WTC11 (cell line): ENCODE measurements around the gene SDK2. TPM values are rescaled to one million over a fixed set of nuclear protein-coding genes. Genes with fewer than 3 reads are reported as not detected.

Experiments used
- ATAC-seq: fragments of 200-7000 bp; cut with Tn5 transposase; 2 replicates; pipeline ENCODE4 v1.10.0; 2021; ENCODE audit warnings: mild to moderate bottlenecking, moderate library complexity
- CTCF ChIA-PET: fragments of 300-600 bp; sonication (Branson Sonifier 250); formaldehyde crosslinking; loops from one replicate; lab custom pipeline; 2021; ENCODE audit warnings: antibody characterized with exemption; lab: Charles Lee
- POLR2A ChIA-PET: fragments of 350-600 bp; sonication (Branson Sonifier 250); formaldehyde crosslinking; loops from one replicate; lab custom pipeline; 2021; ENCODE audit warnings: antibody characterized with exemption; lab: Charles Lee
- DNase-seq: peaks from one replicate; pipeline ENCODE4 v3.0.0; 2021; ENCODE audit warnings: low spot score
- H3K27ac Mint-ChIP-seq: 2 replicates; pipeline ENCODE4 v1.8.0; 2021; ENCODE audit warnings: mixed read lengths
- H3K27me3 Mint-ChIP-seq: 2 replicates; pipeline ENCODE4 v1.8.0; 2021; ENCODE audit warnings: low read depth, mild to moderate bottlenecking, moderate library complexity, mixed read lengths
- H3K36me3 Mint-ChIP-seq: 2 replicates; pipeline ENCODE4 v1.8.0; 2021; ENCODE audit warnings: mixed read lengths
- H3K4me1 Mint-ChIP-seq: 2 replicates; pipeline ENCODE4 v1.8.0; 2022; ENCODE audit warnings: mixed read lengths
- H3K4me3 Mint-ChIP-seq: 2 replicates; pipeline ENCODE4 v1.8.0; 2021; ENCODE audit warnings: mild to moderate bottlenecking, moderate library complexity, mixed read lengths
- H3K9me3 Mint-ChIP-seq: 2 replicates; pipeline ENCODE4 v1.8.0; 2021; ENCODE audit warnings: mixed read lengths
- ATF3 ChIP-seq: sonication (generic); formaldehyde crosslinking; conservative IDR thresholded peaks from 2 replicates; pipeline ENCODE4 v1.8.1; 2022; ENCODE audit warnings: mild to moderate bottlenecking, missing genetic modification reagents
- CBFB ChIP-seq: sonication (generic); formaldehyde crosslinking; IDR thresholded peaks from 2 replicates; pipeline ENCODE4 v1.8.1; 2022; ENCODE audit warnings: mild to moderate bottlenecking, low read depth, missing genetic modification reagents
- CREM ChIP-seq: sonication (generic); formaldehyde crosslinking; IDR thresholded peaks from 2 replicates; pipeline ENCODE4 v1.8.1; 2022; ENCODE audit warnings: mild to moderate bottlenecking, missing genetic modification reagents, moderate library complexity
- E2F1 ChIP-seq: sonication (generic); formaldehyde crosslinking; IDR thresholded peaks from 2 replicates; pipeline ENCODE4 v1.8.0; 2022; ENCODE audit warnings: mild to moderate bottlenecking, missing genetic modification reagents
- E2F5 ChIP-seq: sonication (generic); formaldehyde crosslinking; IDR thresholded peaks from 2 replicates; pipeline ENCODE4 v1.8.1; 2022; ENCODE audit warnings: mild to moderate bottlenecking, moderate library complexity, missing genetic modification reagents
- FOXJ3 ChIP-seq: sonication (generic); formaldehyde crosslinking; IDR thresholded peaks from 2 replicates; pipeline ENCODE4 v1.9.0; 2021; ENCODE audit warnings: missing genetic modification reagents, mild to moderate bottlenecking, borderline replicate concordance
- GABPB1 ChIP-seq: sonication (generic); formaldehyde crosslinking; IDR thresholded peaks from 2 replicates; pipeline ENCODE4 v1.8.1; 2023; ENCODE audit warnings: mild to moderate bottlenecking, missing genetic modification reagents
- GRHL2 ChIP-seq: fragments of 250-450 bp; sonication (Bioruptor Pico); IDR thresholded peaks from 2 replicates; pipeline ENCODE4 v1.8.0; 2022; ENCODE audit warnings: mild to moderate bottlenecking, moderate library complexity; ENCODE audit not compliant: insufficient replicate concordance, severe bottlenecking
- GTF2I ChIP-seq: fragments of 250-450 bp; sonication (Bioruptor Pico); conservative IDR thresholded peaks from 2 replicates; pipeline ENCODE4 v1.4.0; 2021; ENCODE audit warnings: mild to moderate bottlenecking
- KAT7 ChIP-seq: sonication (generic); formaldehyde crosslinking; IDR thresholded peaks from 2 replicates; pipeline ENCODE4 v1.8.1; 2023; ENCODE audit warnings: missing genetic modification reagents, mild to moderate bottlenecking, borderline replicate concordance
- MAX ChIP-seq: sonication (generic); formaldehyde crosslinking; IDR thresholded peaks from 2 replicates; pipeline ENCODE4 v1.8.0; 2022; ENCODE audit warnings: mild to moderate bottlenecking, missing genetic modification reagents
- NR1H2 ChIP-seq: sonication (generic); formaldehyde crosslinking; IDR thresholded peaks from 2 replicates; pipeline ENCODE4 v1.9.0; 2021; ENCODE audit warnings: mild to moderate bottlenecking, moderate library complexity, missing genetic modification reagents
- OVOL2 ChIP-seq: fragments of 250-450 bp; sonication (Bioruptor Pico); IDR thresholded peaks from 2 replicates; pipeline ENCODE4 v1.9.0; 2021; ENCODE audit warnings: mild to moderate bottlenecking, borderline replicate concordance
- PREB ChIP-seq: sonication (generic); formaldehyde crosslinking; IDR thresholded peaks from 2 replicates; pipeline ENCODE4 v1.8.1; 2022; ENCODE audit warnings: mild to moderate bottlenecking, missing genetic modification reagents, moderate library complexity, borderline replicate concordance
- RELA ChIP-seq: sonication (generic); formaldehyde crosslinking; IDR thresholded peaks from 2 replicates; pipeline ENCODE4 v1.8.1; 2022; ENCODE audit warnings: missing genetic modification reagents, mild to moderate bottlenecking, borderline replicate concordance
- SMAD3 ChIP-seq: sonication (generic); formaldehyde crosslinking; IDR thresholded peaks from 2 replicates; pipeline ENCODE4 v1.8.0; 2022; ENCODE audit warnings: missing genetic modification reagents, mild to moderate bottlenecking, borderline replicate concordance
- STAT6 ChIP-seq: sonication (generic); formaldehyde crosslinking; conservative IDR thresholded peaks from 2 replicates; pipeline ENCODE4 v1.8.1; 2023; ENCODE audit warnings: mild to moderate bottlenecking, low read depth, missing genetic modification reagents, moderate library complexity
- USF1 ChIP-seq: sonication (generic); formaldehyde crosslinking; IDR thresholded peaks from 2 replicates; pipeline ENCODE4 v1.8.0; 2022; ENCODE audit warnings: mild to moderate bottlenecking, missing genetic modification reagents
- ZNF671 ChIP-seq: fragments of 250-450 bp; sonication (Bioruptor Pico); IDR thresholded peaks from 2 replicates; pipeline ENCODE4 v1.8.0; 2021; ENCODE audit warnings: mild to moderate bottlenecking
- total RNA-seq: library from RNA; stranded (reverse); gene quantifications from 3 replicates; pipeline ENCODE4 v1.2.3, GENCODE V29; 2021

Gene SDK2
- total RNA-seq, 1 experiment from 2014 or later, result 14.8 TPM

GRCh38 chr17:73594025-73594424, 50.2 kb downstream of the SDK2 start:
- DNase-seq, result no peak
- ChIA-PET CTCF (interaction anchor here (1.0 to 6.8 kb wide), 2 partner anchors 51 to 116 kb away, joined by 3 to 69 read pairs; partner anchors contain the start of gene SDK2), POLR2A (no interaction called here)
- no peak for ATAC-seq
- Mint-ChIP-seq H3K4me3 (no peak overlapping the region), H3K9me3 (no peaks in the 10 kb centered on the region), H3K27ac (no peak overlapping the region), H3K27me3 (no peaks in the 10 kb centered on the region), H3K36me3 (no peaks in the 10 kb centered on the region), H3K4me1 (peaks cover 16% of the 10 kb centered on the region)
- TF ChIP-seq E2F1, result no peak
- TF ChIP-seq SMAD3 (CRISPR knock-in tag), result no peak
- no peak for TF ChIP-seq MAX (CRISPR knock-in tag)
- no peak for TF ChIP-seq ZNF671 (CRISPR knock-in tag)
- no peak for TF ChIP-seq GRHL2

GRCh38 chr17:73593249-73593965, 50.8 kb downstream of the SDK2 start:
- ChIA-PET POLR2A (no interaction called here), CTCF (interaction anchor here (6.8 kb wide), 1 partner anchor 52 kb away, joined by 69 read pairs; the partner anchor contains the start of gene SDK2)
- TF ChIP-seq GTF2I (no peak), OVOL2 (CRISPR knock-in tag) (no peak), FOXJ3 (CRISPR knock-in tag) (no peak), PREB (CRISPR knock-in tag) (no peak), RELA (CRISPR knock-in tag) (no peak), USF1 (CRISPR knock-in tag) (no peak), ATF3 (CRISPR knock-in tag) (no peak), CREM (CRISPR knock-in tag) (no peak), E2F5 (CRISPR knock-in tag) (no peak), GABPB1 (CRISPR knock-in tag) (no peak), KAT7 (CRISPR knock-in tag) (no peak), STAT6 (no peak), NR1H2 (no peak), CBFB (no peak)
- Mint-ChIP-seq H3K27me3 (no peaks in the 10 kb centered on the region), H3K4me1 (peaks cover 18% of the 10 kb centered on the region), H3K9me3 (no peaks in the 10 kb centered on the region), H3K36me3 (no peaks in the 10 kb centered on the region), H3K4me3 (no peak overlapping the region), H3K27ac (no peak overlapping the region)
- DNase-seq (no peak), ATAC-seq (no peak)
